Activated T-cell treated with anti-CD3 and anti-CD28 coated beads for 24 hours (primary cell): ENCODE data around the gene FADS3.

ENCODE experiments used
- DNase-seq: peaks from one replicate; pipeline ENCODE4 v3.0.0-alpha.2; 2020; ENCODE audit warnings: low read depth

The FADS3 gene

GRCh38 chr11:61913699-61914395 lies 22.5 kb upstream of the FADS3 start:
- no peak for DNase-seq

GRCh38 chr11:61912991-61913698 lies 21.8 kb upstream of the FADS3 start:
- DNase-seq, result no peak

GRCh38 chr11:61912530-61912898 lies 21.2 kb upstream of the FADS3 start:
- no peak for DNase-seq

- DNase-seq, result no peak
These were observed 20.6 kb upstream of the FADS3 start for GRCh38 chr11:61911701-61912529.

- no peak for DNase-seq
These were observed 19.9 kb upstream of the FADS3 start for GRCh38 chr11:61911128-61911700.

- no peak for DNase-seq
These were observed 19.1 kb upstream of the FADS3 start for GRCh38 chr11:61910187-61911127.

- no peak for DNase-seq
These were observed 17.5 kb upstream of the FADS3 start for GRCh38 chr11:61908730-61909316.

GRCh38 chr11:61907871-61908729 lies 16.8 kb upstream of the FADS3 start:
- no peak for DNase-seq

GRCh38 chr11:61907282-61907681 lies 15.9 kb upstream of the FADS3 start:
- DNase-seq, result no peak

GRCh38 chr11:61906522-61906909 lies 15.2 kb upstream of the FADS3 start:
- no peak for DNase-seq

- DNase-seq, result no peak
These were observed 14.6 kb upstream of the FADS3 start for GRCh38 chr11:61905801-61906521.

- no peak for DNase-seq
These were observed 13.8 kb upstream of the FADS3 start for GRCh38 chr11:61905067-61905696.

GRCh38 chr11:61904539-61905048 lies 13.2 kb upstream of the FADS3 start:
- no peak for DNase-seq

GRCh38 chr11:61903845-61904244 lies 12.5 kb upstream of the FADS3 start:
- DNase-seq, result no peak

- no peak for DNase-seq
These were observed 11.0 kb upstream of the FADS3 start for GRCh38 chr11:61902313-61902712.

GRCh38 chr11:61901397-61901796 lies 10.1 kb upstream of the FADS3 start:
- DNase-seq, result no peak

GRCh38 chr11:61900251-61900650 lies 8.9 kb upstream of the FADS3 start:
- DNase-seq, result no peak

- DNase-seq, result peak; percentile 87
These were observed 7.9 kb upstream of the FADS3 start for GRCh38 chr11:61899146-61899841.
